AG04450 (cell line): ENCODE data around the gene CCDC91. TPM values are rescaled to one million over a fixed set of nuclear protein-coding genes. Genes with fewer than 3 reads are reported as not detected.

Experiments
- CTCF ChIA-PET: fragments of 300-600, 350-600 bp; formaldehyde crosslinking; extraction: SDS; loops from one replicate; lab custom pipeline; 2022; ENCODE audit warnings: antibody characterized with exemption, inconsistent platforms; lab: Charles Lee
- POLR2A ChIA-PET: fragments of 350-600 bp; formaldehyde crosslinking; extraction: SDS; loops from one replicate; lab custom pipeline; 2021; ENCODE audit warnings: antibody characterized with exemption, inconsistent platforms; lab: Yijun Ruan, JAX
- DNase-seq: peaks from one replicate; pipeline ENCODE4 v3.0.0-alpha.2; 2011; ENCODE audit warnings: low read depth, low spot score
- H3K27ac ChIP-seq: one replicate; pipeline ENCODE4 v1.5.1; 2012; ENCODE audit warnings: low read depth, low read length, control low read depth
- H3K27me3 ChIP-seq: one replicate; pipeline ENCODE4 v1.6.0; 2012; ENCODE audit warnings: low read length; ENCODE audit not compliant: control insufficient read depth, insufficient read depth
- H3K4me3 ChIP-seq: 2 replicates; pipeline ENCODE4 v1.5.1; 2011; ENCODE audit warnings: mild to moderate bottlenecking, low read depth, low read length, control low read depth
- H3K9me3 ChIP-seq: 2 replicates; pipeline ENCODE4 v1.5.1; 2012; ENCODE audit warnings: low read length; ENCODE audit not compliant: control insufficient read depth, insufficient read depth
- CTCF ChIP-seq: IDR thresholded peaks from 2 replicates; pipeline ENCODE4 v1.5.1; 2011; ENCODE audit warnings: low read depth, low read length, control low read depth, inconsistent platforms
- polyA plus RNA-seq: library from polyadenylated mRNA; depleted of rRNA; stranded (reverse); fragments of >200 nt; gene quantifications from 2 replicates; pipeline ENCODE4 v1.2.3, GENCODE V29; 2011

Gene CCDC91
- polyA plus RNA-seq, 1 experiment, result 21.0 TPM

GRCh38 chr12:28290262-28290661 is 100.0 kb downstream of the CCDC91 start:
- Histone ChIP-seq H3K4me3 (no peak overlapping the region), H3K27ac (no peak overlapping the region), H3K9me3 (peaks cover 6% of the 10 kb centered on the region; the same call in 1 of the 2 replicates), H3K27me3 (no peaks in the 10 kb centered on the region)
- DNase-seq, result no peak
- CTCF ChIA-PET, result no interaction called here
- POLR2A ChIA-PET, result no interaction called here
- TF ChIP-seq CTCF, result no peak

- CTCF ChIA-PET, result no interaction called here
- H3K4me3 ChIP-seq, result no peak overlapping the region
- POLR2A ChIA-PET, result no interaction called here
- H3K27me3 ChIP-seq, result no peaks in the 10 kb centered on the region
- no peak for TF ChIP-seq CTCF
- no peak for DNase-seq
- peaks cover 6% of the 10 kb centered on the region; the same call in 1 of the 2 replicates for H3K9me3 ChIP-seq
- H3K27ac ChIP-seq, result no peak overlapping the region
Measured at GRCh38 chr12:28292699-28293098, 102.4 kb downstream of the CCDC91 start.

GRCh38 chr12:28294300-28294699 is 104.0 kb downstream of the CCDC91 start:
- CTCF ChIA-PET, result no interaction called here
- DNase-seq, result no peak
- POLR2A ChIA-PET, result no interaction called here
- no peak for TF ChIP-seq CTCF
- Histone ChIP-seq H3K4me3 (no peak overlapping the region), H3K27ac (no peak overlapping the region), H3K27me3 (no peaks in the 10 kb centered on the region), H3K9me3 (peaks cover 6% of the 10 kb centered on the region; the same call in 1 of the 2 replicates)

- no peak for TF ChIP-seq CTCF
- CTCF ChIA-PET, result no interaction called here
- Histone ChIP-seq H3K27me3 (no peaks in the 10 kb centered on the region), H3K27ac (no peak overlapping the region), H3K4me3 (no peak overlapping the region), H3K9me3 (no peaks in the 10 kb centered on the region)
- POLR2A ChIA-PET, result no interaction called here
- DNase-seq, result no peak
Measured at GRCh38 chr12:28296287-28296686, 106.0 kb downstream of the CCDC91 start.

GRCh38 chr12:28303192-28303591 is 112.9 kb downstream of the CCDC91 start:
- no peak for TF ChIP-seq CTCF
- H3K4me3 ChIP-seq, result no peak overlapping the region
- ChIA-PET CTCF (no interaction called here), POLR2A (no interaction called here)
- H3K27ac ChIP-seq, result no peak overlapping the region
- no peaks in the 10 kb centered on the region for H3K9me3 ChIP-seq
- DNase-seq, result no peak
- H3K27me3 ChIP-seq, result no peaks in the 10 kb centered on the region
